Astrocyte of the cerebellum (primary cell): ENCODE measurements around the gene ZDBF2.

Experiments used
- DNase-seq: peaks from one replicate; pipeline ENCODE4 v3.0.0-alpha.2; 2011; ENCODE audit warnings: low read depth
- H3K4me3 ChIP-seq: 2 replicates; pipeline ENCODE4 v1.5.1; 2011; ENCODE audit warnings: mild to moderate bottlenecking, low read depth, low read length, moderate library complexity
- CTCF ChIP-seq: IDR thresholded peaks from 2 replicates; pipeline ENCODE4 v1.5.1; 2012; ENCODE audit warnings: low read length, low read depth, moderate library complexity, mild to moderate bottlenecking; ENCODE audit errors: missing control alignments
- in situ Hi-C: cut with HindIII; loops from 2 replicates; pipeline ENCODE4 v1.10.0; 2017; ENCODE audit warnings: low sequenced_read_pairs

The ZDBF2 gene

GRCh38 chr2:206259376-206260187 is 14.9 kb upstream of the ZDBF2 start:
- no peak for TF ChIP-seq CTCF
- DNase-seq = no peak
- in situ Hi-C loops = no loop called here
- H3K4me3 ChIP-seq = no peak overlapping the region

- in situ Hi-C loops = no loop called here
- no peak overlapping the region for H3K4me3 ChIP-seq
- no peak for DNase-seq
- peak; percentile 59 for TF ChIP-seq CTCF
Measured at GRCh38 chr2:206260188-206261012, 14.1 kb upstream of the ZDBF2 start.

GRCh38 chr2:206263959-206264603 is 10.4 kb upstream of the ZDBF2 start:
- no peak for TF ChIP-seq CTCF
- in situ Hi-C loops = no loop called here
- no peak for DNase-seq
- H3K4me3 ChIP-seq = no peak overlapping the region

- in situ Hi-C loops = no loop called here
- no peak for TF ChIP-seq CTCF
- H3K4me3 ChIP-seq = no peak overlapping the region
- no peak for DNase-seq
Measured at GRCh38 chr2:206266130-206267125, 8.0 kb upstream of the ZDBF2 start.

- no peak overlapping the region for H3K4me3 ChIP-seq
- DNase-seq = no peak
- TF ChIP-seq CTCF = no peak
- in situ Hi-C loops = no loop called here
Measured at GRCh38 chr2:206267567-206267966, 6.9 kb upstream of the ZDBF2 start.
